Measurements from ENCODE around the gene KITLG. TPM values are rescaled to one million over a fixed set of nuclear protein-coding genes. Genes with fewer than 3 reads are reported as not detected.

The KITLG gene
- total RNA-seq, 1 donor from 2014 or later = 21.7 TPM

DNA sequence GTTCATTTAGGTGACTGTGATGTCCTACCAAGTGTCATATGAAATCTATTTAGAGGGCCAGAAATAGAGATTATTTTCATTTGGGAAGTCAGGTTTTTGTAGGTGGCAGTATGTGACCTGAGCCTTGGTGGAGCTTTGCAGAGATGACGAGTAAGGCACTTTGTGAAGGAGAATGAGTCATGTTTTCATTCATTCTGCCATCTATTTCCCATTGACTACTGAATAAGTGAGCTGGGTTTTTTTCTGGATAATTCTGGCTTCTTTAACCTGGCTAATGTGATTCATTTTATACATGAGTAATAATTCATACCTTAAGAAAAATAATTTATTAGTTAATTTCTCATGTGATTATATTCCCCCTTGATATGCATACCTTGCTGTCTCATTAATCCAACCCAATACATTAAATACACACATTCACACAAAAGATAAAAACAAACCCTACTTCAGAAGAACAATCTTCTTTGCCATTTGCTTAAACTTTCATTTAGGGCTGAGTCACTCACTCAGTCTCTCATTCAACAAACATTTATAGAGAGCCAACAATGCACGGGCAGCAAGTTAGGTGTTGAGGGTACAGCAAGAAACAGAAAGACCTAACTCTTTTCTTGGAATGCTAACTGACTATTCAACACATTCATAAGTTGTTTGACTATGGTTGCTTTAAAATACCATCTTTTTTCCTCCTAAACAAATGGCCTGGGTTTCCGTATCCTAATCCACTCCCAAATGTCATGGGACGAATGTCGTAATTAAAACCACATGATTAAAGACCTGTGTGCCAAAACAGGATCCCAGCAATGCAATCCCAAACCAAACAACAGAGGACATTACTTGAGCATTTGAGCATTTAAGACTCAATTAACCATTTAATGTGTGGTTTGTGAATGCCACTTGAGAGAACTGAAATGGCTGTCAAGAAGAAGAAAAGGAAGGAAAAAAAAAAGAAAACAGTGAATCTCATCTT lies 78.0 kb downstream of the KITLG start:
- Mint-ChIP-seq H3K27ac (ENCODE audit: unreplicated experiment) (no peak overlapping the region), H3K4me3 (ENCODE audit: unreplicated experiment) (no peak overlapping the region), H3K4me1 (ENCODE audit: low read depth, unreplicated experiment) (peaks cover 3% of the 10 kb centered on the region), H3K9me3 (ENCODE audit: unreplicated experiment) (no peaks in the 10 kb centered on the region), H3K36me3 (ENCODE audit: low read depth, unreplicated experiment) (peaks cover 2% of the 10 kb centered on the region), H3K27me3 (ENCODE audit: low read depth, unreplicated experiment) (no peaks in the 10 kb centered on the region)
- peaks cover 13% of the 10 kb centered on the region for H3K4me1 ChIP-seq (ENCODE audit: insufficient read depth, low read length)
- H3K9me3 ChIP-seq (ENCODE audit: insufficient read depth, low read depth, low read length) = no peaks in the 10 kb centered on the region
- TF ChIP-seq, protein P1, sequence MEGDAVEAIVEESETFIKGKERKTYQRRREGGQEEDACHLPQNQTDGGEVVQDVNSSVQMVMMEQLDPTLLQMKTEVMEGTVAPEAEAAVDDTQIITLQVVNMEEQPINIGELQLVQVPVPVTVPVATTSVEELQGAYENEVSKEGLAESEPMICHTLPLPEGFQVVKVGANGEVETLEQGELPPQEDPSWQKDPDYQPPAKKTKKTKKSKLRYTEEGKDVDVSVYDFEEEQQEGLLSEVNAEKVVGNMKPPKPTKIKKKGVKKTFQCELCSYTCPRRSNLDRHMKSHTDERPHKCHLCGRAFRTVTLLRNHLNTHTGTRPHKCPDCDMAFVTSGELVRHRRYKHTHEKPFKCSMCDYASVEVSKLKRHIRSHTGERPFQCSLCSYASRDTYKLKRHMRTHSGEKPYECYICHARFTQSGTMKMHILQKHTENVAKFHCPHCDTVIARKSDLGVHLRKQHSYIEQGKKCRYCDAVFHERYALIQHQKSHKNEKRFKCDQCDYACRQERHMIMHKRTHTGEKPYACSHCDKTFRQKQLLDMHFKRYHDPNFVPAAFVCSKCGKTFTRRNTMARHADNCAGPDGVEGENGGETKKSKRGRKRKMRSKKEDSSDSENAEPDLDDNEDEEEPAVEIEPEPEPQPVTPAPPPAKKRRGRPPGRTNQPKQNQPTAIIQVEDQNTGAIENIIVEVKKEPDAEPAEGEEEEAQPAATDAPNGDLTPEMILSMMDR (IDR thresholded peaks at IDR 0.05; ENCODE audit: insufficient read depth, low read depth, low read length) = no peak
- no peak for TF ChIP-seq EZH2 (IDR thresholded peaks at IDR 0.05; ENCODE audit: insufficient read depth, low read length)
- H2AFZ ChIP-seq (ENCODE audit: low read depth, low read length) = no peak overlapping the region
- H4K20me1 ChIP-seq (ENCODE audit: insufficient read depth, low read length) = no peaks in the 10 kb centered on the region
- H3K79me2 ChIP-seq (ENCODE audit: insufficient read depth, low read length) = no peaks in the 10 kb centered on the region
- H3K9ac ChIP-seq (ENCODE audit: low read length) = no peak overlapping the region
- H3K27ac ChIP-seq (ENCODE audit: low read depth, low read length) = peak overlapping the region; percentile 33
- peak; percentile 65 for DNase-seq (ENCODE audit: low read depth)
- no peak overlapping the region for H3K4me3 ChIP-seq (ENCODE audit: insufficient read depth, low read depth, low read length)
- H3K4me2 ChIP-seq (ENCODE audit: low read length) = no peak overlapping the region
- H3K27me3 ChIP-seq (ENCODE audit: insufficient read depth, low read length) = no peaks in the 10 kb centered on the region
- H3K36me3 ChIP-seq (ENCODE audit: insufficient read depth, low read length) = peaks cover 9% of the 10 kb centered on the region
- peak; percentile 45 for FAIRE-seq

DNA sequence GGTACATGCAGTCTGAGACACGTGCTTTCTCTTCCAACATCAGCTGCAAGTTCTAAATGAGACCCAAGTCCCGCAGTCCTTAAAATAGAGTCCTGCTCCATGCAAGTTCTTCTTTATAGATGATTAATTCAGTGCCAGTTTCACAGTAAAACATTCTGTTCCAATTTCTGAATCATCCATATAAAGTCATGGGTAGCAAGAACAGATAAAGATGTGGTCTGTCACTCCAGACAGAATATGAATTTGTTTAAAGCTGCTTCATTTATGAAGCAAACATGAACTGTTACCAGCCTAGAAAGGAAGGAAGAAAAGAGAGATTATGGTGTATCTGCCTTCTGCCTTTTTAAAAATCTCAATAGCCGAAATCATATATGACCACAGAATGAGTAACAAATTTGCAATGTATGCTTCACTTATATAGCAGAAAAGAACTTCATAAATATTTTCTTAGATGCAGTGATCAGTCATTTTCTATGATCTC lies 83.3 kb downstream of the KITLG start:
- no peak overlapping the region for H3K4me2 ChIP-seq (ENCODE audit: low read length)
- H3K27ac Mint-ChIP-seq (ENCODE audit: unreplicated experiment) = no peak overlapping the region
- H3K4me3 ChIP-seq (ENCODE audit: insufficient read depth, low read depth, low read length) = no peak overlapping the region
- no peaks in the 10 kb centered on the region for H3K36me3 Mint-ChIP-seq (ENCODE audit: low read depth, unreplicated experiment)
- H3K4me1 ChIP-seq (ENCODE audit: insufficient read depth, low read length) = peaks cover 12% of the 10 kb centered on the region
- no peaks in the 10 kb centered on the region for H3K9me3 ChIP-seq (ENCODE audit: insufficient read depth, low read depth, low read length)
- DNase-seq (ENCODE audit: low read depth) (peak; percentile 28), FAIRE-seq (peak; percentile 29)
- no peaks in the 10 kb centered on the region for H4K20me1 ChIP-seq (ENCODE audit: insufficient read depth, low read length)
- H3K27me3 Mint-ChIP-seq (ENCODE audit: low read depth, unreplicated experiment) = no peaks in the 10 kb centered on the region
- no peaks in the 10 kb centered on the region for H3K9me3 Mint-ChIP-seq (ENCODE audit: unreplicated experiment)
- no peaks in the 10 kb centered on the region for H3K79me2 ChIP-seq (ENCODE audit: insufficient read depth, low read length)
- no peak overlapping the region for H3K4me3 Mint-ChIP-seq (ENCODE audit: unreplicated experiment)
- no peak overlapping the region for H3K9ac ChIP-seq (ENCODE audit: low read length)
- TF ChIP-seq EZH2 (IDR thresholded peaks at IDR 0.05; ENCODE audit: insufficient read depth, low read length) = no peak
- TF ChIP-seq, protein P1 (IDR thresholded peaks at IDR 0.05; ENCODE audit: insufficient read depth, low read depth, low read length) = no peak
- H3K36me3 ChIP-seq (ENCODE audit: insufficient read depth, low read length) = no peaks in the 10 kb centered on the region
- no peak overlapping the region for H3K27ac ChIP-seq (ENCODE audit: low read depth, low read length)
- no peaks in the 10 kb centered on the region for H3K4me1 Mint-ChIP-seq (ENCODE audit: low read depth, unreplicated experiment)
- no peaks in the 10 kb centered on the region for H3K27me3 ChIP-seq (ENCODE audit: insufficient read depth, low read length)
- H2AFZ ChIP-seq (ENCODE audit: low read depth, low read length) = no peak overlapping the region

GRCh38 chr12:88496429-88496828 lies 83.8 kb downstream of the KITLG start:
- H3K4me3 Mint-ChIP-seq (ENCODE audit: unreplicated experiment) = no peak overlapping the region
- no peak overlapping the region for H3K27ac Mint-ChIP-seq (ENCODE audit: unreplicated experiment)
- Histone ChIP-seq H3K9ac (ENCODE audit: low read length) (no peak overlapping the region), H3K4me1 (ENCODE audit: insufficient read depth, low read length) (peaks cover 10% of the 10 kb centered on the region), H3K27me3 (ENCODE audit: insufficient read depth, low read length) (no peaks in the 10 kb centered on the region), H4K20me1 (ENCODE audit: insufficient read depth, low read length) (no peaks in the 10 kb centered on the region), H3K36me3 (ENCODE audit: insufficient read depth, low read length) (no peaks in the 10 kb centered on the region), H3K9me3 (ENCODE audit: insufficient read depth, low read depth, low read length) (no peaks in the 10 kb centered on the region), H3K4me3 (ENCODE audit: insufficient read depth, low read depth, low read length) (no peak overlapping the region), H3K79me2 (ENCODE audit: insufficient read depth, low read length) (no peaks in the 10 kb centered on the region), H3K4me2 (ENCODE audit: low read length) (no peak overlapping the region), H2AFZ (ENCODE audit: low read depth, low read length) (no peak overlapping the region), H3K27ac (ENCODE audit: low read depth, low read length) (no peak overlapping the region)
- TF ChIP-seq EZH2 (IDR thresholded peaks at IDR 0.05; ENCODE audit: insufficient read depth, low read length) = no peak
- TF ChIP-seq, protein P1 (IDR thresholded peaks at IDR 0.05; ENCODE audit: insufficient read depth, low read depth, low read length) = no peak
- DNase-seq (ENCODE audit: low read depth) (no peak), FAIRE-seq (no peak)
- H3K4me1 Mint-ChIP-seq (ENCODE audit: low read depth, unreplicated experiment) = no peaks in the 10 kb centered on the region
- no peaks in the 10 kb centered on the region for H3K27me3 Mint-ChIP-seq (ENCODE audit: low read depth, unreplicated experiment)
- no peaks in the 10 kb centered on the region for H3K36me3 Mint-ChIP-seq (ENCODE audit: low read depth, unreplicated experiment)
- H3K9me3 Mint-ChIP-seq (ENCODE audit: unreplicated experiment) = no peaks in the 10 kb centered on the region

All from astrocyte (in vitro differentiated cells and primary cell).